Tibial artery (tissue), 4 donors: ENCODE data around the gene SH3RF3.

Experiments used
- DNase-seq, 2 donors: peaks; one replicate each; pipeline ENCODE4 v3.0.0-alpha.2; 2019
- H3K27ac ChIP-seq, 2 donors: fragments of 200-600 bp; sonication (generic) in 1 of 2; 1 replicate in 1 of 2; 2 replicates in 1 of 2; pipeline ENCODE4 v1.5.1; 2018 to 2019; ENCODE audit warnings: mild to moderate bottlenecking in 1 of 2
- H3K27me3 ChIP-seq, 2 donors: fragments of 200-600 bp; sonication (generic) in 1 of 2; one replicate each; pipeline versions ENCODE4 v1.5.1 to v1.6.0; 2016 to 2019
- H3K36me3 ChIP-seq, 3 donors: fragments of 200-600 bp; sonication (generic) in 2 of 3; one replicate each; pipeline ENCODE4 v1.5.1; 2016 to 2019; ENCODE audit warnings: mild to moderate bottlenecking in 2 of 3
- H3K4me1 ChIP-seq, 4 donors: fragments of 200-600 bp; sonication (generic) in 2 of 4; 1 replicate in 3 of 4; 2 replicates in 1 of 4; pipeline ENCODE4 v1.5.1; 2016 to 2019
- H3K4me3 ChIP-seq, 2 donors: fragments of 200-600 bp; sonication (generic) in 1 of 2; 1 replicate in 1 of 2; 2 replicates in 1 of 2; pipeline ENCODE4 v1.5.1; 2018 to 2019; ENCODE audit warnings: mild to moderate bottlenecking in 2 of 2
- H3K9me3 ChIP-seq, 3 donors: fragments of 200-600 bp; sonication (generic) in 1 of 3; one replicate each; pipeline ENCODE4 v1.5.1; 2016 to 2019
- intact Hi-C: fragments of 100-400 bp; cut with DNase I; formaldehyde crosslinking; loops from one replicate; pipeline ENCODE4 v1.15.0; 2023; ENCODE audit warnings: low total_unique reads
- TF ChIP-seq, protein P1 (sequence below), 2 experiments: fragments of 200-600 bp in 1 of 2; fragments of 450-650 bp in 1 of 2; IDR thresholded peaks; one replicate each; pipeline ENCODE4 v1.5.1; 2017 to 2019; ENCODE audit warnings: antibody characterized with exemption in 2 of 2, mild to moderate bottlenecking in 1 of 2, moderate library complexity in 1 of 2

SH3RF3 gene

DNA sequence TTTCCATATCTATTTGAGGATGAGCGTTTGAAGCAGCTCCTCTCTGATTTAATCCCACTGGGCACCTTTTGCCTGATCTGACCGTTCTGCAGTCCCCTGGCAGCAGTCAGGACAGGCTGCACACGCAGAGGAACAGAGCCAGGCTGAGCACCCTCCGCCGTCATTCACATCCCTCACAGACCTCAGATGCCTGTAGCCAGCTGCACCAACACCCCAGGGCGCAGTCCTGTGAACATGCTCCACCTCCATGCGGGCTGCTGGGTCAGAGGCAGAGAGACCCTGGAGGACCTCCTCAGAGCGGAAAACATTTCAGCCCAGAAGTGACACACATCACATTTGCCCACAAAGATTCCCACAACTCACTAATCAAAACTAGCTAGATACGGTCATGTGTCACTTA lies 338.7 kb downstream of the SH3RF3 start:
- no peaks in the 10 kb centered on the region for H3K27me3 ChIP-seq
- H3K9me3 ChIP-seq = no peaks in the 10 kb centered on the region
- intact Hi-C loops = no loop called here
- no peak overlapping the region for H3K4me3 ChIP-seq
- DNase-seq = peak; percentile 10 to 63
- TF ChIP-seq, protein P1, sequence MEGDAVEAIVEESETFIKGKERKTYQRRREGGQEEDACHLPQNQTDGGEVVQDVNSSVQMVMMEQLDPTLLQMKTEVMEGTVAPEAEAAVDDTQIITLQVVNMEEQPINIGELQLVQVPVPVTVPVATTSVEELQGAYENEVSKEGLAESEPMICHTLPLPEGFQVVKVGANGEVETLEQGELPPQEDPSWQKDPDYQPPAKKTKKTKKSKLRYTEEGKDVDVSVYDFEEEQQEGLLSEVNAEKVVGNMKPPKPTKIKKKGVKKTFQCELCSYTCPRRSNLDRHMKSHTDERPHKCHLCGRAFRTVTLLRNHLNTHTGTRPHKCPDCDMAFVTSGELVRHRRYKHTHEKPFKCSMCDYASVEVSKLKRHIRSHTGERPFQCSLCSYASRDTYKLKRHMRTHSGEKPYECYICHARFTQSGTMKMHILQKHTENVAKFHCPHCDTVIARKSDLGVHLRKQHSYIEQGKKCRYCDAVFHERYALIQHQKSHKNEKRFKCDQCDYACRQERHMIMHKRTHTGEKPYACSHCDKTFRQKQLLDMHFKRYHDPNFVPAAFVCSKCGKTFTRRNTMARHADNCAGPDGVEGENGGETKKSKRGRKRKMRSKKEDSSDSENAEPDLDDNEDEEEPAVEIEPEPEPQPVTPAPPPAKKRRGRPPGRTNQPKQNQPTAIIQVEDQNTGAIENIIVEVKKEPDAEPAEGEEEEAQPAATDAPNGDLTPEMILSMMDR (IDR thresholded peaks at IDR 0.05) = no peak
- peak overlapping the region; percentile 51 to 62 for H3K27ac ChIP-seq
- no peaks in the 10 kb centered on the region for H3K36me3 ChIP-seq
- H3K4me1 ChIP-seq = peaks cover 0 to 59% (median 34%) of the 10 kb centered on the region in 4 donors

DNA sequence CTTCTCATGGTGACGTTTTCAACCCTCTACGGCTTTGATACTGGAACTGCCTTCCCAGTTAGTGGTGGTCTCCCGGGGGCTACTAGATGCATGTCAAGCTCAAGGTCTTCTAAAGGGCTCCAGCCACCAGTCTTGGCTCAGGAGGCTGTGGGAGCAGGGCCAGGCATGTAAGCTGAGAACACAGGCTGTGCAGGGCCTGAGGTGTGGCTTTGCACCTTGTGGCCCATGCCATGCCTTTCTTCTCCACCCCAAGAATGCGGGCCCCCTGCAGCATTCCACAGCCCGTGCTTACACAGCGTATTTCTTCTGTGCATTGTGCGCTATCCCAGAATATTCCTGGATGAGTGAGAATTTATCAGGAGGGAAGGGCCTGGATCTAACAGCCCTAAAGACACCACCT lies 339.9 kb downstream of the SH3RF3 start:
- TF ChIP-seq, protein P1 (IDR thresholded peaks at IDR 0.05) = no peak

DNA sequence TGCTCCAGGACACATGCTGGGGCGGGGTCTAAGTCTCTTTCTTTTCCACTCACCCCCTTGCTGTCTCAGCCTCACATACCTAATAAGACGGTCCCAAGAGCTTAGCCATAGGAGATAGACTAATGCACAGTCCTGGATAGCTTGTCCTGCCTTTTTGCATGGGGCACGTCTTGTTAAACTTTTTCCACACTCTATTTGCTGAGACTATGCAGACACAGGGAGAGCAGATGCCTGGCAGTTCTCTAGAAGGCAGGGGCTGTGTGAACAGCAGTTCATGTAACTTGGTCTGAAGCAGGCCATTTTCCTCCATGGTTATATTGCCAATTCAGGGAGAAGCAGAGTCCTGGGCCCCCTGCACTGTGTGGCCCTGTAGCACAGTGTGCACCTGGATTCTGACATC lies 342.7 kb downstream of the SH3RF3 start:
- TF ChIP-seq, protein P1 (IDR thresholded peaks at IDR 0.05) = no peak
- peaks cover 0 to 78% (median 52%) of the 10 kb centered on the region in 4 donors for H3K4me1 ChIP-seq
- H3K27me3 ChIP-seq = no peaks in the 10 kb centered on the region
- no peaks in the 10 kb centered on the region for H3K36me3 ChIP-seq
- intact Hi-C loops = no loop called here
- no peak overlapping the region for H3K4me3 ChIP-seq
- DNase-seq = no peak
- no peaks in the 10 kb centered on the region for H3K9me3 ChIP-seq
- H3K27ac ChIP-seq = peak overlapping the region; percentile 36 to 63

More for the DNA sequence above, 339.9 kb downstream of the SH3RF3 start:
- Histone ChIP-seq H3K36me3 (no peaks in the 10 kb centered on the region), H3K4me3 (no peak overlapping the region), H3K4me1 (peaks cover 0 to 65% (median 40%) of the 10 kb centered on the region in 4 donors), H3K27ac (no peak overlapping the region), H3K27me3 (no peaks in the 10 kb centered on the region), H3K9me3 (no peaks in the 10 kb centered on the region)
- intact Hi-C loops = no loop called here
- peak in 1 of 2 donors; percentile 60 for DNase-seq

DNA sequence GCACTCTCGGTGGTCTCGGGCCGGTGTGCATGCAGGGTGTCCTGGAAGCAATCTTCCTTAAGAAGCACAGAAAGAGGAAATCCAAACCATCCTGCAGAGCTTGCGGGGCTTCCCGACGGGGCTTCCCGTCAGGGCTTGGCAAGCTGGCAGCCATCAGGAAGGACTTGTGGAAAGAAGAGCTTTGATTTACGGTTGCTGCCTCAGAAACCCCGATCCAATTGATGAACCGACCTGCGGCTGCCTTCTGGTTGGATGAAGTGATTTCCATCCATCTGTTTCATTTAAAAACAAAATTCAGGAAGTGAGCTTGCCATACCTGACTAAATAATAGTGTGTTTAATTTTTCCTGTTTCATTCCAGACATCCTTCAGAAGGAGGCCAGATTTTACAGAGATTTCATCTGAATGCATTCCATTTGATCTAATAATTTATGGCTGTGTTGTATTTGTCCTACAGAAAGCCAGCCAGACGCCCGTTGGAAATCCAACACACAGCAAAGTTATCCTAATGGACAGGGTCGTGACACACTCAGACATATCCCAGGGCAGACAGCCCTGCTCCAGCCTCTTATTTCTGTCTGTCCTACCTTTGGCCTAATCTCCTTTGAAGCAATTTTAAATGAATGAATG lies 343.4 kb downstream of the SH3RF3 start:
- Histone ChIP-seq H3K27ac (peak overlapping the region in 1 of 2 donors; percentile 18), H3K27me3 (no peaks in the 10 kb centered on the region), H3K36me3 (no peaks in the 10 kb centered on the region), H3K4me1 (peaks cover 0 to 71% (median 46%) of the 10 kb centered on the region in 4 donors), H3K4me3 (no peak overlapping the region), H3K9me3 (no peaks in the 10 kb centered on the region)
- TF ChIP-seq, protein P1 (IDR thresholded peaks at IDR 0.05) = no peak
- DNase-seq = no peak
- intact Hi-C loops = no loop called here

DNA sequence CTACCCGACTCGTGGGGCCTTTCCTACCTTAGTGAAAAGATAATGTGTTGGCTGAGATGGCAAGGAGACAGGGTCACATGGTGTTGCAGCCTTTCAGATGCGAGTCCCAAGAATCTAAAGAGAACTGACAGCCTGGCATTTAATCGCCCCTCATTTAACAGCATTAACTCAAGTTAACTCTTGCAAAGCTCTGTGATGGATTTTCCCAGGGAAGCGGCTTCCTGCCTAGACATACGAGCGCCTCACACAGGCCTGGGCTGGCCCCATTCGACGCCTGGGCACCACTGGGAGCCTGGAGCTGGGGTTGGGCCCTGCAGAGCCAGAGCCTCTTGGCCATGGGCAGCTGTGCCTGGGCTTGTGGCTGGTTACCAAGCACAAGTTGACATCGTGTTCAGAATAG lies 344.0 kb downstream of the SH3RF3 start:
- Histone ChIP-seq H3K4me1 (peaks cover 0 to 69% (median 41%) of the 10 kb centered on the region in 4 donors), H3K36me3 (no peaks in the 10 kb centered on the region), H3K4me3 (no peak overlapping the region), H3K27ac (peak overlapping the region in 1 of 2 donors; percentile 18), H3K27me3 (no peaks in the 10 kb centered on the region), H3K9me3 (no peaks in the 10 kb centered on the region)
- TF ChIP-seq, protein P1 (IDR thresholded peaks at IDR 0.05) = no peak
- intact Hi-C loops = no loop called here
- no peak for DNase-seq
